Left lobe of liver (tissue), 2 donors: ENCODE data around the gene CAMK1D. TPM values are rescaled to one million over a fixed set of nuclear protein-coding genes. Genes with fewer than 3 reads are reported as not detected.

ENCODE experiments used
- ATAC-seq: fragments of 200-7000 bp; cut with Tn5 transposase; one replicate; pipeline ENCODE4 v1.9.1; 2020; ENCODE audit warnings: mild to moderate bottlenecking, moderate library complexity
- DNase-seq: peaks from one replicate; pipeline ENCODE4 v3.0.0-alpha.2; 2020; ENCODE audit warnings: low spot score
- total RNA-seq: library from RNA; stranded (reverse); gene quantifications from one replicate; pipeline ENCODE4 v1.2.1, GENCODE V29; 2021
- donor health status: DM: no; HTN: no; CAD: no; lungs with moderate emphysema.
- donor health status: DM: no; HTN: yes; CAD: no.

The CAMK1D gene
- total RNA-seq, 1 donor from 2014 or later: 8.1 TPM

GRCh38 chr10:12509016-12509793, 159.9 kb downstream of the CAMK1D start:
- DNase-seq (peak; percentile 10), ATAC-seq (no peak)

- ATAC-seq (no peak), DNase-seq (peak; percentile 0)
Observed at GRCh38 chr10:12509794-12510100, 160.4 kb downstream of the CAMK1D start.

GRCh38 chr10:12510501-12510941, 161.2 kb downstream of the CAMK1D start:
- no peak for ATAC-seq
- DNase-seq: peak; percentile 24

DNA sequence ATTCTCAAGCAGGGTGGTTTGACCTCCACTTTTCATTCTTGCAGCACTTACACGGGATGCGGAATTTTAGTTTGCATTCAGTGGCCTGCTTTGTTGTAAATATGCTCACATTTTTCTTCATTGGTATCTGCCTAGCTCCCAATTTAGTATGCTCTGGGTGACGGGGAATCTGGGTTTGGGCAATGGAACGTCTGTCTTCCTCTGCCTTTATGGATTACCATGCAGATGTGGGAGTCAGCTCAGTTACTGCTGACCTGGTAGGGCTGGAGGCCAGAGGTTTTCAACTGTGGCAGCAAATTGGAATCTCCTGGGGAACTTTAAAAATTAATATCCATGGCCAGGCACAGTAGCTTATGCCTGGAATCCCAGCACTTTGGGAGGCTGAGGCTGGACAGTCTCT, 161.6 kb downstream of the CAMK1D start:
- no peak for ATAC-seq
- peak; percentile 11 for DNase-seq

DNA sequence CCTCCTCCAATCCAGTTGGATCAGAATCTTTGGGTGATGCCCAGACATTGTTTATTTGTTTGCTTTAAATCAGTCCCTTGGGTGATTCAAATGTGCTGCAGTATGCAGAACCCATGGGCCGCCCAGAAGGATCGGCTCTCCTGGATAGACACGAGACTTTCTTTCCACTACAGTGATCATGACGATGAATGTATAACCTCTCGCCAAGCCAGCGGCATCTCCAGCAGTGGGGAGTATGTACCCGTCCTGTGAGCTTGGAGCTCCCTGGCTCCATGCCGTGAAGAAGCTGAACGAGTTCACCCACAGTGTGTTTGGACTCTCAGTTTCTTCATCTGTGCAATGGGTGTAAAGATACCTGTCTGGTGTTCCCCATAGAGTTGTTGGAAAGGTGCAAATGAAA, 162.3 kb downstream of the CAMK1D start:
- ATAC-seq (no peak), DNase-seq (peak; percentile 34)

GRCh38 chr10:12512332-12513002, 163.1 kb downstream of the CAMK1D start:
- DNase-seq (peak; percentile 5), ATAC-seq (no peak)

- ATAC-seq: no peak
- DNase-seq: peak; percentile 6
Observed at GRCh38 chr10:12513003-12513365, 163.6 kb downstream of the CAMK1D start.

- ATAC-seq (no peak), DNase-seq (peak; percentile 7)
Observed at GRCh38 chr10:12513775-12514673, 164.7 kb downstream of the CAMK1D start.

DNA sequence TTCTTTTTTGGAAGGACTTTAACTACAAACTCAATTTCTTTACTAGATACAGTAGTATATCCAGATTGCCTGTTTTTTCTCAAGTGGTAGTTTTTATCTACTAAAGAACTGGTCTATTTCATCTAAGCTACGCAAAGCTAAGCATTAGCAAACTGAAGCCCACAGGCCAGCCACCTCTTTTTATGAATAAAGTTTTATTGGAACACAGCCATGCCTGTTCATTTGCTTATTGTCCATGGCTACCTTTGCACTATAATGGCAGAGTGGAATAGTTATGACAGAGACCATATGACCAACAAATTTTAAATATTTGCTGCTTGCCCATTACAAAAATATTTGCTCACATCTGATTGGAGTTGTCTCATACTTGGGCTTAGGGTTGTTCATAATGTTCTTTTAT, 168.7 kb downstream of the CAMK1D start:
- DNase-seq (no peak), ATAC-seq (no peak)

DNA sequence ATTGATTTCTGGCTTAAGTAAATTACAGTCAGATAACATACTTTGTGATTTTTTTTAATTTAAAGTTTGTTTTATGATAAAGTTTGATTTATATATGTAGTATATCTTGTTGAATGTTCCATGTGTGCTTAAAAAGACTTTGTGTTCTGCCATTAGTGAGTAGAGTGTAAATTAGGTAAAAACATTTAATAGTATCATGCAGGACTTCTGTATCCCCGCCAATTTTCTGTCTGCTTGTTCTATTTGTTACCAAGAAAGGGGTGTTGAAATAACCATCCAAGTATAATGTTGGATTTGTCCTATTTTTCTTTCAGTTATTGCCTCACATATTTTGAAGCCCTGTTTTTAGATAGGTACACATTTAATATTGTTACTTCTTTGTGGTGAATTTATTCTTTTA, 172.1 kb downstream of the CAMK1D start:
- ATAC-seq (peak; percentile 52), DNase-seq (no peak)

- DNase-seq: no peak
- no peak for ATAC-seq
Observed at GRCh38 chr10:12526311-12526710, 177.0 kb downstream of the CAMK1D start.

DNA sequence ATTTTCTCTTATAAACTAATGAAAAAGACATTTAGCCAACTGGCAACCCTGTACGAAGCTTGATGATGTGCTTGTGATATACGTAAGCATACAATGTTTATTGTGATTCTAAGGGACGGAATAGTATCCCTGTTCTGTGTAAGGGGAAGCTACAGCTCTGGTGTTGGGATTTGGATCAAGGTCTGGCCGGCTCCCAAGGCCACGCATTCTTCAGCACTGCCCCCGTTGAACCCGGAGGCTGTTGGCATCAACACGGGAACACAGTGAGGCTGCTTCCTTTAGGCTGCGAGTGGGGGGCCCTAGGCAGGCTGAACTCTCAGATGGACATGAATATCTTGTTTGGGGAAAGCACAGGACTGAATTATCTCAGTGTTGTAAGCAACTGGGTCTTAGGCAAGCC, 180.6 kb downstream of the CAMK1D start:
- peak; percentile 10 for ATAC-seq
- no peak for DNase-seq

GRCh38 chr10:12531305-12532220, 182.2 kb downstream of the CAMK1D start:
- peak; percentile 90 for ATAC-seq
- DNase-seq: peak; percentile 86

- DNase-seq: no peak
- no peak for ATAC-seq
Observed at GRCh38 chr10:12533151-12533550, 183.8 kb downstream of the CAMK1D start.

- ATAC-seq (no peak), DNase-seq (no peak)
Observed at GRCh38 chr10:12533723-12534122, 184.4 kb downstream of the CAMK1D start.

DNA sequence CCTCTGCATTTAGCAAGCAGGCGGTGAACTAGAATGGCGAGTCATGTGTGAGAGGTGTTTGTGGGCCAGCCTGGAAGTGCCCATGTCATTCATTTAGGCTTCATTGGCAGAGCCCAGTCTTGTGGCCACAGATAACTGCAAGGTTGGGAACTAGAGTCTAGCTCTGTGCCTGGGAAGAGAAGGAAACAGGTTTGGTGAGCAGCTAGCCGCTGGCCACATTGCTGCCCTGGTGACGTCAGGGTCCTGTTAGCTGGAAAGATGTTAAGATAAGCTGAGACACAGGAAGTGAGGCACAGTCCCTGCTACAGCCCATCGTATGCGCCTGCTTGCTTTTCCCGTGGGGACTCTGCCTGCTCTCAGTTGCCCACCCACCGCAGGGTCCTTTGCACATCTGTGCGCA, 185.5 kb downstream of the CAMK1D start:
- DNase-seq (no peak), ATAC-seq (no peak)

DNA sequence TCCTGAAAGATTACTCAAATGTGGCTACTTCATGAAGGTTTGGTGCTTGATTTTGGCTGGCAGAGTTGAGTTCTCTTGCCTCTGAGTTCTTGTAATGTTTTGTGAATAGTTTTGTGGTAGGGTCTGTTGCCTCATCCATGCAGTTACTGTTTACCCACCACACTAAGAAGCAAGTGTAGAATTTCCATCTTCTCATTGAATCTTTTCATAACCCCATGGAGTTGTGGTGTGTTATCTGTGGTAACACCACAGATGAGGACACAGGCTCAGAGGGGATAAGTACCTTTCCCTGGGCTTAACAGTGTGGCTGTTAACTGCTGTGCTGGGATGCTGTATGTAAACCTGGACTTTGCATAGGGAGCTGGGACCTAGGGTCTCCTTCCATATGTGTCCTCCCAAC, 186.3 kb downstream of the CAMK1D start:
- ATAC-seq: no peak

GRCh38 chr10:12538491-12538995, 189.2 kb downstream of the CAMK1D start:
- ATAC-seq (no peak), DNase-seq (no peak)

More for the DNA sequence above, 186.3 kb downstream of the CAMK1D start:
- no peak for DNase-seq

- peak; percentile 87 for ATAC-seq
- DNase-seq: peak; percentile 78
Observed at GRCh38 chr10:12539350-12540164, 190.2 kb downstream of the CAMK1D start.
